Measurements from ENCODE around the gene IL3. TPM values are rescaled to one million over a fixed set of nuclear protein-coding genes. Genes with fewer than 3 reads are reported as not detected.

IL3 gene
- total RNA-seq, 1 donor from 2014 or later = not detected

DNA sequence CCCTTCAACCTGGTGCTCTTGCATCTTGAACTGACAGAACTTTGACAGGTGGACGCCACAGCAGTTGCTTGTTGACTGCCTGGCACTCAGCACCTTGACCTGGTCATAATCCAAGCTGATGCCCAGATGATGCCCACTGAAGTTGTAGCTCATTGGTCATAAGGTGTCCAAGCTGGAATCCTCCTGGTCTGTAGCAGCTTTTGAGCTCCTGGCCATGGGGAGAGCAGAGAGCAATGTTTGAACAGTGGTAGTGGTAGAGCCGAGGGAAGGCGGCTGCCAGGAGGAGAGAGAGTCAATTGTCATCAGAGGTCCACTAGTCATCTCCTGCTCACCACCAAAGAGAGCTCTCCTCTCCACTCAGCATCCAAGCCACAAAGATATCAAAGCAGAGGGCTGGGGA lies 36.4 kb downstream of the IL3 start:
- H3K4me1 Mint-ChIP-seq = peaks cover 77% of the 10 kb centered on the region
- intact Hi-C loops (cut with micrococcal nuclease) = no loop called here
- H3K27me3 Mint-ChIP-seq = no peaks in the 10 kb centered on the region
- no peak overlapping the region for H3K27ac Mint-ChIP-seq
- no peak overlapping the region for H3K4me3 Mint-ChIP-seq
- ATAC-seq (ENCODE audit: low read depth) (no peak), DNase-seq (no peak)
- H3K9me3 Mint-ChIP-seq = no peaks in the 10 kb centered on the region
- CTCF ChIA-PET = no interaction called here
- POLR2A ChIA-PET = interaction anchor here (0.6 kb wide), 1 partner anchor 309 kb away, joined by 4 read pairs; no protein-coding TSS in a partner anchor
- H3K36me3 Mint-ChIP-seq (ENCODE audit: low read depth) = no peaks in the 10 kb centered on the region
- TF ChIP-seq, protein P1, sequence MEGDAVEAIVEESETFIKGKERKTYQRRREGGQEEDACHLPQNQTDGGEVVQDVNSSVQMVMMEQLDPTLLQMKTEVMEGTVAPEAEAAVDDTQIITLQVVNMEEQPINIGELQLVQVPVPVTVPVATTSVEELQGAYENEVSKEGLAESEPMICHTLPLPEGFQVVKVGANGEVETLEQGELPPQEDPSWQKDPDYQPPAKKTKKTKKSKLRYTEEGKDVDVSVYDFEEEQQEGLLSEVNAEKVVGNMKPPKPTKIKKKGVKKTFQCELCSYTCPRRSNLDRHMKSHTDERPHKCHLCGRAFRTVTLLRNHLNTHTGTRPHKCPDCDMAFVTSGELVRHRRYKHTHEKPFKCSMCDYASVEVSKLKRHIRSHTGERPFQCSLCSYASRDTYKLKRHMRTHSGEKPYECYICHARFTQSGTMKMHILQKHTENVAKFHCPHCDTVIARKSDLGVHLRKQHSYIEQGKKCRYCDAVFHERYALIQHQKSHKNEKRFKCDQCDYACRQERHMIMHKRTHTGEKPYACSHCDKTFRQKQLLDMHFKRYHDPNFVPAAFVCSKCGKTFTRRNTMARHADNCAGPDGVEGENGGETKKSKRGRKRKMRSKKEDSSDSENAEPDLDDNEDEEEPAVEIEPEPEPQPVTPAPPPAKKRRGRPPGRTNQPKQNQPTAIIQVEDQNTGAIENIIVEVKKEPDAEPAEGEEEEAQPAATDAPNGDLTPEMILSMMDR (IDR thresholded peaks at IDR 0.05) = no peak

DNA sequence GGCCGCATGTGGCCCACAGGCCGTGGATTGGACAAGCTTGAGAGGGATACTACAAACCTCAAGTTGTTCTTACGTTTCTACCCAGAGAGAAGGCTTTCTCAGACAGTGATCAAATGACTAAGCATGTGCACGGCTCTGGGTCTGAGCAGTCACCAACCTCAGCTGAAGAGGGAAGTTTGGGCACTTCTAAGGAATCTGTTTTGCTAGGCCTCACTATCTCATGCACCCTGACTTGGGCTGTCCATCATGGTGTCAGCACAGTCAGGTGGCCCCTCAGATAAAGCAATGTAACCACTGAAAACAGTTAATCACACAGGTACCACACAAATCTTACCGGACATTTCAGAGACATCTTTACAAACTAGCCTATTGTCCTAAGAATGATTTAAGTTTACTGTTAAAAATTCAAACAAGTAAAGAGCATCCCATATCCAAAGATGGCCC lies 37.7 kb downstream of the IL3 start:
- Mint-ChIP-seq H3K27ac (peak overlapping the region; percentile 72), H3K9me3 (no peaks in the 10 kb centered on the region), H3K4me1 (peaks cover 90% of the 10 kb centered on the region), H3K36me3 (ENCODE audit: low read depth) (no peaks in the 10 kb centered on the region), H3K27me3 (no peaks in the 10 kb centered on the region), H3K4me3 (peak overlapping the region; percentile 6)
- intact Hi-C loops (cut with micrococcal nuclease) = no loop called here
- TF ChIP-seq, protein P1 (IDR thresholded peaks at IDR 0.05) = no peak
- ATAC-seq (ENCODE audit: low read depth) (no peak), DNase-seq (no peak)
- CTCF ChIA-PET = no interaction called here
- POLR2A ChIA-PET = no interaction called here

DNA sequence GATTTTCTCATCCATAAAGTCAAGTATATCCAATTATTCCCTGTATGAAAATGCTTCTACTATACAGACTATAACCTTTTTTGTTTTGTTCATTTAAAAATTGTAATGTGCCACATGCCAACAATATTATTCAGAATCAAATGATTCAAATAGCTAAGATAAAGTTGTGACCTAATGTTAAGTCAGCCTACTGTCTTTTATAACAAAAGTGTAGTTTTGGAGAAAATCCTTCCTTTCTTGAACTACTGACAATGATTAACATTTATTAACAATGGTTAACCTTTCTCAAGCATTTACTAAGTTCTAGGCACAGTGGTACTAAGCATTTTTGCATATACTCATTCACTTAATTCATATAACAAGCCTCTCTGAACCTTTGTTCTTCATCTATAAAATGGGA lies 38.2 kb downstream of the IL3 start:
- peak overlapping the region; percentile 72 for H3K27ac Mint-ChIP-seq
- ATAC-seq (ENCODE audit: low read depth) (no peak), DNase-seq (no peak)
- ChIA-PET POLR2A (no interaction called here), CTCF (no interaction called here)
- H3K9me3 Mint-ChIP-seq = no peaks in the 10 kb centered on the region
- TF ChIP-seq, protein P1 (IDR thresholded peaks at IDR 0.05) = no peak
- peaks cover 94% of the 10 kb centered on the region for H3K4me1 Mint-ChIP-seq
- no peaks in the 10 kb centered on the region for H3K27me3 Mint-ChIP-seq
- intact Hi-C loops (cut with micrococcal nuclease) = loop anchor here (1.0 kb wide), 1 partner anchor 34 kb away; no protein-coding TSS in a partner anchor
- H3K4me3 Mint-ChIP-seq = peak overlapping the region; percentile 57
- no peaks in the 10 kb centered on the region for H3K36me3 Mint-ChIP-seq (ENCODE audit: low read depth)

DNA sequence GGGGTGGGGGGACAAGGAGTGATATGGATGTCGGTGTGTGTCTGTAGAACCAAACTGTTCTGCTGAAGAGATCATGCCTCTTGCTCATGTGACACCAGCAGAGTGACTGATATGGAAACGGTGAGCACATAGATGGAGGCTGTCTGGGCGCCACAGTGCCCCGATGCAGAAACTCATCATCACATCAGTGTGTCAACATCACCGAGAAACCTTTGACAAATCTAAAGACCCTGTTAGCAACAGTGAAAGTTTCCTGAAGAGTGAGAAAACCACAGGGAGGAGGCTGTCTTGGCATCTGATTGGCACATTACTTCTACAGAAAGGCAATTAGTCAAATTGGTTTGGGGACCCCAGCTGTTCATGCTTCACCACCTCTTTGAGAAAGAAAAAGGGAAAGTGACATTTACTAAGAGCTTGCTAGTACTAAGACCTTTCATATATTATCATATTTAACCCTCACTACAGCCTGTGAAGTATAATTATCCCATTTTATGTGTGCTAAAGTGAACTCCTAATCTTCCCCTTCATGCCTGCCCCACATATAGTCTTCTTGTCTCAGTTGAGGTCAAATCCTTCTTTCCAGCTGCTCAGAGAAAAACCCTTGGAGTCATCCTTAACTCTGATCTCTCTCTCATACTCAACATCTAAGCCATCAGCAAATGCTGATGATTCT lies 38.8 kb downstream of the IL3 start:
- Mint-ChIP-seq H3K27ac (peak overlapping the region; percentile 72), H3K27me3 (no peaks in the 10 kb centered on the region), H3K9me3 (no peaks in the 10 kb centered on the region), H3K36me3 (ENCODE audit: low read depth) (no peaks in the 10 kb centered on the region), H3K4me1 (peaks cover 94% of the 10 kb centered on the region), H3K4me3 (peak overlapping the region; percentile 57)
- ATAC-seq (ENCODE audit: low read depth) (peak; percentile 32), DNase-seq (no peak)
- POLR2A ChIA-PET = no interaction called here
- TF ChIP-seq, protein P1 (IDR thresholded peaks at IDR 0.05) = no peak
- intact Hi-C loops (cut with micrococcal nuclease) = loop anchor here (1.0 kb wide), 1 partner anchor 35 kb away; no protein-coding TSS in a partner anchor
- CTCF ChIA-PET = no interaction called here

- ChIA-PET CTCF (no interaction called here), POLR2A (no interaction called here)
- intact Hi-C loops (cut with micrococcal nuclease) = loop anchor here (1.0 to 5.0 kb wide), 3 partner anchors 36 to 952 kb away; partner anchors contain the start of genes HSPA4 and P4HA2
- ATAC-seq (ENCODE audit: low read depth) (no peak), DNase-seq (no peak)
- TF ChIP-seq, protein P1 (IDR thresholded peaks at IDR 0.05) = no peak
- H3K27ac Mint-ChIP-seq = peak overlapping the region; percentile 72
- H3K9me3 Mint-ChIP-seq = no peaks in the 10 kb centered on the region
- H3K27me3 Mint-ChIP-seq = no peaks in the 10 kb centered on the region
- peak overlapping the region; percentile 57 for H3K4me3 Mint-ChIP-seq
- peaks cover 95% of the 10 kb centered on the region for H3K4me1 Mint-ChIP-seq
- no peaks in the 10 kb centered on the region for H3K36me3 Mint-ChIP-seq (ENCODE audit: low read depth)
Measured at GRCh38 chr5:132099905-132100304, 39.5 kb downstream of the IL3 start.

All from activated B cell treated with CpG ODN at 0.5 μM for 24 hours (primary cell).